ENCODE data around the gene FGD4. TPM values are rescaled to one million over a fixed set of nuclear protein-coding genes. Genes with fewer than 3 reads are reported as not detected.

FGD4 gene
- total RNA-seq, 1 experiment from 2014 or later: 39.7 TPM

GRCh38 chr12:32589165-32589865 is 190.0 kb downstream of the FGD4 start (continued):
- TF ChIP-seq EMX1 (CRISPR knock-in tag; IDR thresholded peaks at IDR 0.05) (no peak), USF1 (CRISPR knock-in tag; IDR thresholded peaks at IDR 0.05) (no peak), FOXP4 (CRISPR knock-in tag; IDR thresholded peaks at IDR 0.05) (no peak)

GRCh38 chr12:32595251-32595650 is 195.9 kb downstream of the FGD4 start:
- H3K27me3 Mint-ChIP-seq (ENCODE audit: low read depth): no peaks in the 10 kb centered on the region
- POLR2A ChIA-PET: no interaction called here
- H3K9me3 Mint-ChIP-seq: peaks cover 9% of the 10 kb centered on the region
- H3K36me3 Mint-ChIP-seq: peaks cover 49% of the 10 kb centered on the region
- peaks cover 12% of the 10 kb centered on the region for H3K4me1 Mint-ChIP-seq
- CTCF ChIA-PET: interaction anchor here (0.5 kb wide), 1 partner anchor 147 kb away, joined by 3 read pairs; no protein-coding TSS in a partner anchor
- DNase-seq (ENCODE audit: low spot score): no peak
- ATAC-seq: no peak
- H3K27ac Mint-ChIP-seq: no peak overlapping the region
- no peak overlapping the region for H3K4me3 Mint-ChIP-seq
- TF ChIP-seq ZBTB43 (CRISPR knock-in tag; IDR thresholded peaks at IDR 0.05) (no peak), AR (CRISPR knock-in tag; IDR thresholded peaks at IDR 0.05) (no peak), PRDM15 (CRISPR knock-in tag; IDR thresholded peaks at IDR 0.05) (no peak), ATF2 (CRISPR knock-in tag; IDR thresholded peaks at IDR 0.05; ENCODE audit: borderline replicate concordance, low read depth) (no peak), ATF6 (CRISPR knock-in tag; IDR thresholded peaks at IDR 0.05) (no peak), ZNF317 (CRISPR knock-in tag; IDR thresholded peaks at IDR 0.05; ENCODE audit: borderline replicate concordance, low read depth) (no peak), GRHL2 (CRISPR knock-in tag; IDR thresholded peaks at IDR 0.05; ENCODE audit: insufficient replicate concordance, severe bottlenecking) (no peak), ZNF263 (CRISPR knock-in tag; IDR thresholded peaks at IDR 0.05; ENCODE audit: low read depth) (no peak), FOXJ3 (CRISPR knock-in tag; IDR thresholded peaks at IDR 0.05; ENCODE audit: borderline replicate concordance) (no peak), ESRRA (CRISPR knock-in tag; IDR thresholded peaks at IDR 0.05; ENCODE audit: borderline replicate concordance) (no peak), USF1 (CRISPR knock-in tag; IDR thresholded peaks at IDR 0.05) (no peak), NR1H2 (CRISPR knock-in tag; IDR thresholded peaks at IDR 0.05) (no peak), FOXK1 (CRISPR knock-in tag; IDR thresholded peaks at IDR 0.05) (no peak), RORB (CRISPR knock-in tag; IDR thresholded peaks at IDR 0.05) (no peak), NR2C2 (CRISPR knock-in tag; IDR thresholded peaks at IDR 0.05) (no peak), ERG (CRISPR knock-in tag; IDR thresholded peaks at IDR 0.05) (no peak)

Data from WTC11 (cell line).